GDM1 (cell line): Measurements from ENCODE around the gene ECE2.

Experiments used
- DNase-seq: peaks from one replicate; lab custom pipeline; 2025; lab: John Stamatoyannopoulos, UW

The ECE2 gene

DNA sequence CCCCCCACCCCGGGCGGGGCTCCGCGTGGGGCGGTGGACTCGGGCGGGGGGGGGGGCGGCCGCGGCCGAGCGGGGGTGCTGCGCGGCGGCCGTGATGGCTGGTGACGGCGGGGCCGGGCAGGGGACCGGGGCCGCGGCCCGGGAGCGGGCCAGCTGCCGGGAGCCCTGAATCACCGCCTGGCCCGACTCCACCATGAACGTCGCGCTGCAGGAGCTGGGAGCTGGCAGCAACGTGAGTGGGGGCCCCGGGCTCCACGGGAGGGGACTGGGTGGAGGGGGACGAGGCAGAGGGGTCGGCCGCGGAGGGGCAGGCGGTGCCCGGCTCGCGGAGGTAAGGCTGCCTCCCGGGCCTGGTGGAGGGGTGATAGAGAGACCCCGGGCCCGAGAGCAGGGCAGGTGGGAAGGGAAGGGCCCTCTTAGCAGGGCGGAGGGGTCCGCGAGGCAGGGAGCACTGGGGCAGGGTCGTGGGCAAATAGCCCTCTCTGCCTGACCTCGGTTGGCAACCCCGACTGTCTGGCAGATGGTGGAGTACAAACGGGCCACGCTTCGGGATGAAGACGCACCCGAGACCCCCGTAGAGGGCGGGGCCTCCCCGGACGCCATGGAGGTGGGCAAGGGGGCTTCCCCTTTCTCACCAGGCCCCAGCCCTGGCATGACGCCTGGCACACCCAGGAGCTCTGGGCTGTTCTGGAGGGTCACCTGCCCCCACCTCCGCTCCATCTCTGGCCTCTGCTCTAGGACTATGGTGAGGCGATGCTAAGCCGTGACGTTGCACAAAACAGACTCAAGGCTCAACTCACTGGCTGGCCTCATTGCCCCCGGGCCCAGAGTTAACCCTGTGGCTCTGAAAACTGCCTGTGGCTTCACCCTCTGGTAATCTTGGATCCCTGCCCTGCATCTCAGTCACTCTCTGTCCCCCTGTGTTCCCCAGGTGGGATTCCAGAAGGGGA is at the start of gene ECE2:
ECE2 (plus strand) TSS at position 62 of the 950 bp plus-strand sequence; CDS start at position 194, 132 bp downstream.
- DNase-seq = no peak

DNA sequence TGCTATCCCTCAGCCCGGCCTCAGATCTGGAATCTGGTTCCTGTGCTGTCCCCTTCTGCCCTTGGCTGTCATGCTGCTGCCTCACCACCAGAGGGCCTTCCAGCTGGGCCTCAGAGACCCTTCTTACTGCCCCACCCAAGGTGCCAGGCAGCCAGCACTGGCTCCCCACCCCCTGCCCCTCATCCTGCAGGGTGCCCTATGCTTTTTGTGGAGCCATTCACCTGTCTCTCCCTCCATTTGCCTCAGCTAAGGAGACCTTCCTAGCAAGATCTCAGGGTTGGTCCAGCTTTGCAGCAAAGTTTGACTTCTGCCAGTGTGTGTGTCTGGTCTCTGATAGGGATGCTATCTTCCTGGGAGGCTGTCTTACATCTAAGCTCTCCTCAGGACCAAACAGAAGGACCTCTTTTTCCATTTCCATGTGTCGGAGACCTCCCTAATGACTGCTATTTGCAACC is 48.3 kb upstream of the ECE2 start:
- peak; percentile 21 for DNase-seq

DNA sequence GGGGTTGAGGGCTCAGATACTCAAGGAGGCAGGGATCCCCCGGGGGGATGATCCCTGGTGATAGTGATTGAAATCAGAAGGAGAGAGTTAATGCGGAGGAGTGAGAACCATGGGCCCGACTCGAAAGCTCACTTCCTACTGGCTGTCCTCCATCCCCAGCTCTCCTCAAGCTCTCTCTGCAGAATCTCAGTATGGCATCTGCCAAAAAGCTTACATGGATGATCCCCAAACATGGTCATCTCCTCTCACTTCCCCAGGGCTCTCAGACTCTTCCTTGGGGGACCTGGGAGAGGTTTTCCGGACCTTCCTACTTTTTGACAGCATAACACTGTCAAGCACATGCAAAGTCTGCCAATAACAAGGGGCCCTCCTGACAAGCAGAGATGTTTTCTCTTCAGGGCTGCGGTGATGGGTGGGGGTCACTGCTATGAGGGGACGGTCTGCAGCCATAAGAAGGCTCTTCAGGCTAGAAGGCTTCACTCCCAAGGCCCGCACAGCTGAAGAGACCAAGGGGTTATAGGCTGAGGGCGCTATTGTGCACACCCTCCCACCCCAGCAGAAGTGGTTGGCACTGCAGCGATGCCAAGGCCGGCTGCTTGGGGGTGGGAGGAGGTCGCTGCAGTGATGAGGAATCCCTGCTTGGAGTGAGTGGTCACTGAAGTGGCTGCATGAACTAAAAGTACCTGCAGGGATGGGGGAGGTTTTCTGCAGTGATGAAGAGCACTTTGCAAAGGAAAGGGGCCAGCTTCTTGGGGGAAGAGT is 47.3 kb upstream of the ECE2 start:
- no peak for DNase-seq

DNA sequence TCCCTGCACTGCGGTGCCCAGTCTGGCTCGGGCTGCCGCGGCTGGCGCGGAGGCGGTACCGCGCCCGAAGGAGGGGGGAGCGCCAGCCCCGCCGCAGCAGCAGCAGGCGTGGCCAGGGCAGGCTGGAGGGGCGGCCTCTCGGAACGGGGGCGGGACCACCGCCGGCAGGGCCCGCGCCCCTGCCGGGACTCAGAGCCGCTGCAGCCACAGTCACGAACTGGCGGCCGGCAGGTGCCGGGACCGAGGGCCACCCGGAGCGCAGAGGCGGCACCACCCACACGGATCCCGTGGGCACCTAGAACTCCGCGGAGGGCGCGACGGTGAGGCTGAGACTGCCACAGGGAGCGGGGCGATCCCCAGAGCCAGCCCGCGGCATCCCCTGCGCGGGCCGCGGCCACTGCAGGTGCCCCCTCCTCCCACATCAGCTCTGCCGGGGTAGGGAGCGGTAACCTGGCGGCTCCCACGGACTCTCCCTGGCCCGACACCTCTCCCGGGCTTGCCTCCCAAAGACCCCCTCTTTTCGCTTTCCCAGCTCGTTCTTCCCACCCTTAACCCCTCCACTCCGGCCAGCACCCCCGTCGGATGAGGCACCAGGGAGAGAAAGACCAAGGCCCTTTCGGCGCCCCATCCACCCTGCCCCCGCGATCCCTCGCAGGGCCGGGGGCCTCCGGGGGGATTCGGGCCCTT is 46.3 kb upstream of the ECE2 start, which contains the start of gene VWA5B2:
VWA5B2 (plus strand) TSS at position 192 of the 687 bp plus-strand sequence. CDS start 944 bp downstream, outside the sequence.
- peak; percentile 27 for DNase-seq

DNA sequence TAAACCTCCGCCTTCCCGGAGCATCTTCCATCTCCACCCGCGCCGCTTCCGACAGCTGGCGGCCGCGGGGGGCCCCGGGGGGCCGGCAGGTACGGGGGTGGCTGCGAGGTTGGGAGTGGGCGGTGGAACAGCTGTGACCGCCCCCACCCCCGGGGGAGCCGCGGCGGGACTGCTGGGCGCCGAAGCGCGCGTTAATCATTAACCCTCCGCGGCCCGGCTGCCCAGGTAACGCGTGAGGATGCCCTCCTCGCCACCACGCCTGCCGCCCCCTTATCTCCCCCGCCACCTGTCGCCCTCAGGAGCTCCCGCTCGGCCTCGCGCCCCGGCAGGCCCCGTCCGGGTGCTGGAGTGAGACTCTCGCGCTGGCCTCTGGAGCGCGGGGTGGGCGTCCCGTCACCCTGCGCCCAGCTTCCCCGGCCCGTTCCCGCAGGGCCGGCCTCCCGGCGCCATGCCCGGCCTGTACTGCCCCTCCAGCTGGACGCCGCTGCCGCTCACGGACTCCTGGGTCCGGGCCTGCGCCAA is 45.7 kb upstream of the ECE2 start:
- DNase-seq = no peak

DNA sequence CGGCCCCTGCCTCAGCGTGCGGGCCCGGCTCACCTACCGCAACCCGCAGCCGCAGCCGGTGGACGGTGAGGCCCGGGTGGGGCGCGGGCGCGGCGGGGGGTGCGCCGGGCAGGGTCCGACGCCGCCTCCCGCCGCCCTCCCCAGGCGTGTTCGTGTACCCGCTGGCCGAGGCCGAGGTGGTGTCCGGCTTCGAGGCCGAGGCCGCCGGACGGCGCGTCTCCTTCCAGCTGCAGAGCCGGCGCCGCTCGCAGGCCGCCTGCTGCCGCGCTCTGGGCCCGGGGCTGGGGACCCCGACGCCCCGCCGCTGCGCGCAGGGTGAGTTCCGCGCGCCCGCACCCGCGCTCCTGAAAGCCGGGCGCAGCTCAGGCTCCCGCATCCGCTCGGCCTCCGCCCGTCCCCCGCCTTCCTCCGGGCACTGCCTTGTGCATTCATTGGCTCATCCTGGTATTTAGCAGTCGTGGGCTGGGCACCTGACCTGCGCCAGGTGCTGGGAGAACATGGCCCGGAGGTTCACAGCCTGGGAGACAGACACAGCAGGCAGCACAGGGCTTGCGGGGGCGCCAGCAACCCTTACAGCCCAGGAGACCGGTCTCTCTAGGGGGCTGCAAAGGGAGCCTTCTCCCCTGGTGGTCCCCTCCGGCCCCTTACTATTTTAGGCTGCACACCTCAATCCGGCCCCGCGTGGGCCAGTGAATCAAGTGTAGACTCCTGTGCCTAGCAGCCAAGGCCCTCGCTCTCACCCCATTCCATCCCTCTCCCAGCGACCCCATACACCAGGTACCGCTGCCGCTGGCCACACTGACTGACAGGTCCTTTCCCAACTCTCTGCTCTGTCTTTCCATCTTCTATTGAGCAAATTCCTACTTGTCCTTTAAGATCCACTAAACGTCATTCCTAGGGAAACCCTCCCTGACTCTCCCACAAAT is 45.0 kb upstream of the ECE2 start:
- no peak for DNase-seq

DNA sequence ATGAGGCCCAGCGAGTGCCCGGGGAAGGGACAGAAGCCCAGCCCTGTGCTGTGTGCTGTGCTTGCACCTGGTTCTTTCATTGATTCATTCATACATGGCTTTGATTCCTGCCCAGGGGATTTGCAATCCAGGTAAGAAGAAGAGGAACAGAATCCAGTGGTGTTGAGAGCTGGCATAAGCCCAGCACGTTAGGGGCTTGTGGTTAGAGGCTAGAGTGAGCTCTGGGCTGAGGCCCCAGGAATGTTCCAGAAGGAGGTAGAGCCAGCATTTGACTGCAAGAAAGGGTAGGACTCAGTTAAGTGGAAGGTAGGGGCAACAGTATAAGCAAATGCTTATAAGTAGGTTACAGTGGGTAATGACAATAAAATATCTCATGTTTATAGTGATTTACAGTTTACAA is 44.2 kb upstream of the ECE2 start:
- DNase-seq = no peak

DNA sequence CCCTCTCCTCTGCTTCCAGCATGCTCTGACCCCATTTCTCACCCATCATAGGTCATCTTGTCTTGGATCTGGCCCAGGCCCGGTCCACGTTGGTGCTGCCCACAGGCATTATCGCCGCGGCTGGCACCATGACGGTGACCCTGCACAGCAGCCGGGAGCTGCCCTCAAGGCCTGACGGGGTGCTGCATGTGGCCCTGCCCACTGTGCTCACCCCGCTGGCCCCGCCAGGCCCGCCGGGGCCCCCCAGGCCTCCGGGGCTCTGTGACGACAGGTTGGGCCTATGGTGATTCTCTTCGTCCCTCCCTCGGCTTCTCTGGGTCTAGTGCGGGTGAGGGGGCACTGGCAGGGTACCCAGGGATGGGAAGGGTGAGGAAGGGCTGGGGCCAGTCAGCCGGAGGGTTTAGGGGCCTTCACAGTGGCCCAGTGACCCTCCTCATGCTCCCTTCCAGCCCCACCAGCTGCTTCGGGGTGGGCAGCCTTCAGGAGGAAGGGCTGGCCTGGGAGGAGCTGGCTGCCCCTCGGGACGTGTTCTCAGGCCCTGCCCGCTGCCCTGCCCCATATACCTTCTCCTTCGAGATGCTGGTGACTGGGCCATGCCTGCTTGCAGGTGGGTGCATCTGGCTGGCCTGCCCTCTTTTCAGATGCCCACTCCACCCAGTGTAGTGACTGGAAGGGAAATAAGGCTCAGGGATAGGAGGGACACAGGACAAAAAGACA is 42.5 kb upstream of the ECE2 start:
- DNase-seq = no peak

DNA sequence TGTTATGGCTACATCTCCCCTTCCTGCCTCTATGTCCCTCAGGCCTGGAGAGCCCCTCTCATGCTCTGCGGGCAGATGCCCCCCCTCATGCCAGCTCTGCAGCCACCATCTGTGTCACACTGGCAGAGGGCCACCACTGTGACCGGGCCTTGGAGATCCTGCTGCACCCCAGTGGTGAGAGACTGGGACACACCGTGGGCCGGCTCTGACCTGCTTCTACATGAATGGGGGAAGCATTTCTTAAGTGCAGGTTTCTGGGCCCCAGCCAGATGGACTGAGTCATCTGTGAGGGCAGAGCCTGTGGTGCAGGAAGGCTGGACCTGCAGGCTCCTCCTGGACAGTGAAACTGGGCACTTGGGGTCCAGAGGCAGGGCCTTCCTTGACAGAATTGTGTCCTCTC is 41.6 kb upstream of the ECE2 start:
- no peak for DNase-seq

DNA sequence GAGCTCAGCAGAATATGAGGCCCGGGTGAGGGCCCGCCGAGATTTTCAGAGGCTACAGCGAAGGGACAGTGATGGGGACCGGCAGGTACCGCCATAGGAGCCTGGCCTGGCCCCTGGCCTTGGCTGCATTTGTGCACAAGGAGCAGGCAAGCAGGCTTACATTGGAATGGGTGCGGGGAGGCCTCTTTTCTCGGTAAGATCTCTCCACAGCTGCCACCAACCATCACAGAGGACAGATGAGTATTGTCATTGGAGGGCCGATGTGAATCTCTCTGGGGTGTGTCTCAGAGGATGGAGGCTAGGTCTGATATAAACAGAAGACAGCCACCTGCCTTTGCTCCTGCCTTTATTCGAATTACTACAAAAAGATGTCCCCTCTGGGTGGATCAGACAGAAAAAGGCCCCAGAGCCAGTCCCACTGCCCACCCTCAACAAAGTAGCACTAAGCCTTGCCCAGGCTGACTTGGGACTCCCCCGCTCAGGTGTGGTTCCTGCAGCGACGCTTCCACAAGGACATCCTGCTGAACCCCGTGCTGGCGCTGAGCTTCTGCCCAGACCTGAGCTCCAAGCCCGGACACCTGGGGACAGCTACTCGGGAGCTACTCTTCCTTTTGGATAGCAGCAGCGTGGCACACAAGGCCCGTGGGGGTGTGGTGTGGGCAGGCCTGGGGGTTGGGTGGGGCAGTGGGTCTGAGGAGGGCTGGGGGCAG is 41.0 kb upstream of the ECE2 start:
- DNase-seq = no peak

DNA sequence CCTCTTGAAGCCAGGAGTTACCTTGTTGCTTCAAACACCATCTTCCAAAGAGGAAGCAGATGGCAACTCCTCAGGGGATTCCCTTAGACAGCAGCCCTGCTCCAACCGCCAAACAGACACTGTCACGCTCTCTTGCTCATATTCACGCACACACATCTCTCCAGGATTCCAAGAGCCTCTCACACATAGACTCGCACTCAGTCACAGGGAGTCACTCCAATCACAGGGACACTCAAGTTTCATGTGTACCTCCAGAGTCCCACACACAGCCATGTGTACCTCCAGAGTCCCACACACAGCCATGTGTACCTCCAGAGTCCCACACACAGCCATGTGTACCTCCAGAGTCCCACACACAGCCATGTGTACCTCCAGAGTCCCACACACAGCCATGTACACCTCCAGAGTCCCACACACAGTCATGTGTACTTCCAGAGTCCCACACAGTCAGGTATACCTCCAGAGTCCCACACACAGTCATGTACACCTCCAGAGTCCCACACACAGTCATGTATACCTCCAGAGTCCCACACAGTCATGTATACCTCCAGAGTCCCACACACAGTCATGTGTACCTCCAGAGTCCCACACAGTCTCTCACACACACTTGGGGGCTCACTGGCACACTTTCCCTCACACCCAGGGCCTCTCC is 40.3 kb upstream of the ECE2 start:
- no peak for DNase-seq

DNA sequence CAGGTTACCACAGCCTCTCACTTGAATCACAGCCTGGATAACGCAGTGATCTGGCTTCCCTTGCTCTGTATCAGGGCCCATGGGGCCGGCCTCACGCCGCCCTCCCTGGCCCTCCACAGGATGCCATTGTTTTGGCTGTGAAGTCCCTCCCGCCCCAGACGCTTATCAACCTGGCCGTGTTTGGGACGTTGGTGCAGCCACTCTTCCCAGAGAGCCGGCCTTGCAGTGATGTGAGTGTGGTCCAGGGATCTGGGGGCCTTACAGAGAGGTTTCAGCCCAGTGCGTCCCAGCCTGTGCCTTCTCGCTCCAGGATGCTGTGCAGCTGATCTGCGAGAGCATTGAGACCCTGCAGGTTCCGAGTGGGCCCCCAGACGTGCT is 39.8 kb upstream of the ECE2 start:
- no peak for DNase-seq

DNA sequence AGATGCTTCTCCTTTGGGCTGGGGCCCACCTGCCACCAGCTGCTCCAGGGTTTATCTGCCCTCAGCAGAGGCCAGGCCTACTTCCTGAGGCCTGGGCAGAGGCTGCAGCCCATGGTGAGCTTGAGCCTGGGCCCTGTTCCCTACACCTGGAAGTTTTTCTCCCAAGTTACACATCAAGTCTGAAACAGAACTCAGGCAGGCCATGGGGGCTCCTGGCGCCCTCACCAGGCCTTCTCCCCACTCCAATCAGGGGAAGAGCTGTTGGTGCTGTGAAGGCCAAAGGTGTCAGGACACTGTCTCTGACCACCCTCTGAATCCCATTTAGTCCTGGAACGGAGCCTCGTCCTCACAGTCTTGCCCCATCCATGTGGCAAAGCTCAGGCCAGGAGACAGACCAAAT is 39.2 kb upstream of the ECE2 start:
- no peak for DNase-seq

DNA sequence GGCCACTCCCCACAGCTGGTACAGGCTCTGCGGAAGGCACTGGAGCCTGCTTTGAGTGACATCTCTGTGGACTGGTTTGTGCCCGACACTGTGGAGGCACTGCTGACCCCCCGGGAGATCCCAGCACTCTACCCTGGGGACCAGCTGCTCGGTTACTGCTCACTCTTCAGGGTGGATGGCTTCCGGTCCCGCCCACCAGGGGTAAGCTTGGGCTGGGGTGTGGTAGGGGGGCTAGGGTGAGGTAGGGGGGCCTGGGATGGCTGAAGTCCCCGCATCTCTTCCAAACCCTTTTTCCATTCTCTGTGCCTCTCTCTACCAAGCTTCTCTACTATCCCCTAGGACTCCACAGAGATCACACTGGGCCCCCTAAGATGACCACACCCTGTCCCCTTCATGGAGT is 38.6 kb upstream of the ECE2 start:
- no peak for DNase-seq

DNA sequence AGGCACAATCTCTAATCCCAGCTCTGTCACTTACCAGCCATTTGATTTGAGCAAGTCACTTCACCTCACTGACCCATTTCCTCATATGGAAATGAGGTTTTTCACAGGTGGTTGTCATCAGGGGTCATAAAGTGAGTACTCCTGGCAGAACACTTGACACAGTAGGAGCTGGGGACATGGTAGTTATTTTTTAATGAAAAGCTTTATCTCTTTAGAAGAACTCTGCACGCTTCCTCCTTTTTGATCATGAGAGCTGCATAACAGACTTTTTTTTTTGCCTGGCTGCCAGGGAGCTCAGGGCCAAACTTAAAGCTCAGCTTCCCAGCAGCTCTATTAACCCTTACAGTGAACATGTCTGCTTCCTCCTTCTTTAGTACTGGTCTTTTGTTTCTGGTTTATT is 38.0 kb upstream of the ECE2 start:
- no peak for DNase-seq

DNA sequence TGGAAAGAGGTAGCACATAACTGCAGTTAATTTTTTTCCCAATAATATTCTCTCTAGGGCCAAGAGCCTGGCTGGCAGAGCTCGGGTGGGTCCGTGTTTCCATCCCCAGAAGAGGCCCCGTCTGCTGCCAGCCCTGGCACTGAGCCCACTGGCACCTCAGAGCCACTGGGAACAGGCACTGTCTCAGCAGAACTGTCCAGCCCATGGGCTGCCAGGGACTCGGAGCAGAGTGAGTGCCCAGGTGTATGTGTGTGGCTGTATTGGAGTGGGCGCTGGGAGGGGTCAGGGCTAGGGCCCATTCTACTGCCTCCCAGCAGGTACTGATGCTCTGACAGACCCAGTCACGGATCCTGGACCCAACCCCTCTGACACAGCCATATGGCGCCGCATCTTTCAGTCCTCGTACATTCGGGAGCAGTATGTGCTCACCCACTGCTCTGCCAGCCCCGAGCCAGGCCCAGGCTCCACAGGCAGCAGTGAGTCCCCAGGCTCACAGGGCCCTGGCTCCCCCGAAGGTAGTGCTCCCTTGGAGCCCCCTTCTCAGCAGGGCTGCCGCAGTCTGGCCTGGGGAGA is 37.5 kb upstream of the ECE2 start:
- DNase-seq = no peak

DNA sequence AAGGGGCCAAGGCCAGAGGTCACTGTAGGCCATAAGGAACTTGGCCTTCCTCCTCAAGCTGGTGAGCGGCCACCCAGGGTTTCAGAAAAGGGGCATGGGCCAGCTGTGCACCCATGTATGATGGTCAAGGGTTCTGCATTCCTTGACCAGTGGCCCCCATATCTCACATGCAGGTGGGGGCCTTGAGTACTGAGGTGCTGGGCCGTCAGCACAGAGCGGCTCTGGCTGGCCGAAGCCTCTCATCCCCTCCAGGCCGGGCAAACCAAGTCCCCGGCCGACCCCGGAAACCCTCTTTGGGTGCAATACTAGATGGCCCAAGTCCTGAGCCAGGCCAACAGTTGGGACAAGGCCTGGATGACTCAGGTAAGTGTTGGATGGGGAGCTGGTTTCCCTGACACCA is 36.6 kb upstream of the ECE2 start:
- no peak for DNase-seq

DNA sequence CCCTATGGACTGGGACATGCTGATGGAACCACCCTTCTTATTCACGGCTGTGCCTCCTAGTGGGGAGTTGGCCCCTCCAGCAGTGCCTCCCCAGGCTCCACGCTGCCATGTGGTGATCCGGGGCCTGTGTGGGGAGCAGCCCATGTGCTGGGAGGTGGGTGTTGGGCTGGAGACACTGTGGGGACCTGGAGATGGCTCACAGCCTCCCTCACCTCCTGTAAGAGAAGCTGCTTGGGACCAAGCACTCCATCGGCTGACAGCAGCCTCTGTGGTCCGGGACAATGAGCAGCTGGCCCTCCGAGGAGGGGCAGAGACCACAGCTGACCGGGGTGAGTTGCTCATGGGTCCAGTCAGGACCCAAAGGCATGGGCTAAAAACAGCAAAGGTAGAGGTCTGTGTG is 36.1 kb upstream of the ECE2 start:
- no peak for DNase-seq
